Measurements from ENCODE around the gene SMAD2. TPM values are rescaled to one million over a fixed set of nuclear protein-coding genes. Genes with fewer than 3 reads are reported as not detected.
A peak's percentile ranks its signal among the peaks of the same experiment; 100 is the strongest.

Gene SMAD2
- total and polyA plus RNA-seq, 2 of the 8 experiments (the other 6 are each of a cell fraction or from before 2014, with no cell fraction given), result 28.4 to 124 TPM

- no peak overlapping the region for H3K4ac ChIP-seq (replicated peaks; ENCODE audit: insufficient read length, low read depth, low read length)
- peaks cover 7 to 9% of the 10 kb centered on the region in 2 experiments for H4K20me1 ChIP-seq (replicated peaks in 1 of 2; ENCODE audit: control insufficient read depth in 1 of 2, insufficient read depth in 2 of 2, low read length in 2 of 2)
- peaks cover 0 to 66% of the 10 kb centered on the region in 2 experiments; a peak in 2 of 4 replicates for H3K79me2 ChIP-seq (ENCODE audit: control insufficient read depth in 1 of 2, insufficient read depth in 2 of 2, low read length in 2 of 2)
- no peaks in the 10 kb centered on the region for H3K9me3 ChIP-seq (ENCODE audit: insufficient read depth in 2 of 2, low read depth in 1 of 2, low read length in 1 of 2)
- no peak overlapping the region for H3K27ac ChIP-seq (ENCODE audit: low read depth, low read length)
- no peak overlapping the region for H4K91ac ChIP-seq (replicated peaks; ENCODE audit: insufficient read length, low read length)
- no peak overlapping the region for H2BK12ac ChIP-seq (ENCODE audit: low read depth, low read length)
- no peak overlapping the region for H2BK120ac ChIP-seq (replicated peaks; ENCODE audit: low read depth, low read length)
- ChIA-PET CTCF (ENCODE audit: partially characterized antibody) (interaction anchor here (1.5 kb wide), 1 partner anchor 126 kb away, joined by 5 read pairs; no protein-coding TSS in a partner anchor), POLR2A (ENCODE audit: partially characterized antibody) (no interaction called here)
- H3K23me2 ChIP-seq (ENCODE audit: low read depth, low read length), result no peaks in the 10 kb centered on the region
- peaks cover 0 to 35% (median 8%) of the 10 kb centered on the region in 4 experiments; a peak in 4 of 8 replicates for H3K36me3 ChIP-seq (ENCODE audit: control insufficient read depth in 2 of 4, insufficient read depth in 4 of 4, low read length in 3 of 4)
- H3K9ac ChIP-seq (replicated peaks in 1 of 4; ENCODE audit: extremely low read depth in 1 of 4, low read depth in 3 of 4, low read length in 3 of 4), result no peak overlapping the region
- H3K23ac ChIP-seq (ENCODE audit: insufficient read length), result no peak overlapping the region
- H4K8ac ChIP-seq (ENCODE audit: extremely low read depth, insufficient read depth, low read length), result no peak overlapping the region
- H3K4me1 ChIP-seq (replicated peaks in 1 of 4; ENCODE audit: control insufficient read depth in 3 of 4, insufficient read depth in 4 of 4, low read length in 3 of 4), result peaks cover 0 to 5% (median 1%) of the 10 kb centered on the region in 4 experiments; a peak in 2 of 7 replicates
- H2BK5ac ChIP-seq (ENCODE audit: low read depth, low read length), result no peak overlapping the region
- peak; percentile 32 for FAIRE-seq
- H3K4me2 ChIP-seq (ENCODE audit: insufficient read depth in 1 of 2, low read depth in 2 of 2, low read length in 2 of 2), result no peak overlapping the region
- H3K4me3 ChIP-seq (ENCODE audit: extremely low read depth in 1 of 4, insufficient read depth in 2 of 4, low read depth in 3 of 4, low read length in 4 of 4), result no peak overlapping the region
- WGBS, 2 experiments (ENCODE audit: extremely low coverage in 1 of 2, insufficient coverage in 1 of 2, insufficient read length in 1 of 2, insufficient replicate concordance in 2 of 2, low coverage in 1 of 2, low lambda C conversion rate in 2 of 2, missing lambda C conversion rate in 1 of 2), result 90% methylated on average over 3 of the region's 3 CpGs; no CpG with 5 or more reads in 1 of the 2 experiments
- no peak overlapping the region for H4K5ac ChIP-seq (ENCODE audit: insufficient read length, low read depth, low read length)
- H3K14ac ChIP-seq (ENCODE audit: insufficient read length), result no peak overlapping the region
- H2BK15ac ChIP-seq (ENCODE audit: low read length), result no peak overlapping the region
- no peak for DNase-seq (ENCODE audit: low read depth in 1 of 2, low spot score in 2 of 2)
- H2AFZ ChIP-seq (ENCODE audit: low read length), result no peak overlapping the region
- no peak overlapping the region for H2AK5ac ChIP-seq (ENCODE audit: low read depth, low read length)
- H3K27me3 ChIP-seq (replicated peaks in 1 of 4; ENCODE audit: control insufficient read depth in 3 of 4, extremely low read depth in 1 of 4, insufficient read depth in 3 of 4, low read length in 3 of 4), result no peaks in the 10 kb centered on the region
- H2BK20ac ChIP-seq (ENCODE audit: low read length), result no peak overlapping the region
- H3K56ac ChIP-seq (replicated peaks; ENCODE audit: insufficient read length, low read depth, low read length), result no peak overlapping the region
- no peak overlapping the region for H3K18ac ChIP-seq (ENCODE audit: extremely low read depth, low read length)
- H3K79me1 ChIP-seq (ENCODE audit: low read depth, low read length), result no peaks in the 10 kb centered on the region; the same call in 1 of the 2 replicates
- no peak for TF ChIP-seq EGR1 (IDR thresholded peaks at IDR 0.05; ENCODE audit: borderline replicate concordance, low read depth, low read length)
- no peak for TF ChIP-seq RFX5 (IDR thresholded peaks at IDR 0.05; ENCODE audit: borderline replicate concordance, low read depth, low read length)
- TF ChIP-seq YY1 (IDR thresholded peaks at IDR 0.05; ENCODE audit: low read depth, low read length), result no peak
- TF ChIP-seq CBX5 (IDR thresholded peaks at IDR 0.05; ENCODE audit: low read depth, low read length), result no peak
- TF ChIP-seq CTCF (IDR thresholded peaks at IDR 0.05; ENCODE audit: control extremely low read depth in 1 of 3, insufficient read depth in 1 of 3, low read depth in 1 of 3, low read length in 3 of 3), result no peak
- TF ChIP-seq TBP (IDR thresholded peaks at IDR 0.05; ENCODE audit: low read depth, low read length), result no peak
- no peak for TF ChIP-seq HDAC6 (IDR thresholded peaks at IDR 0.05; ENCODE audit: low read depth, low read length)
- TF ChIP-seq FOSL1 (IDR thresholded peaks at IDR 0.05; ENCODE audit: insufficient read depth, low read depth, low read length), result no peak
- no peak for TF ChIP-seq RNF2 (IDR thresholded peaks at IDR 0.05; ENCODE audit: borderline replicate concordance, low read depth, low read length, missing control alignments, poor library complexity, severe bottlenecking)
- no peak for TF ChIP-seq SIRT6 (IDR thresholded peaks at IDR 0.05; ENCODE audit: low read length)
- no peak for TF ChIP-seq POLR2AphosphoS5 (IDR thresholded peaks at IDR 0.05; ENCODE audit: low read depth, low read length)
- TF ChIP-seq TAF7 (optimal IDR thresholded peaks at IDR 0.05; ENCODE audit: borderline replicate concordance, low read depth, low read length), result no peak
These were observed 59.2 kb downstream of the SMAD2 start for GRCh38 chr18:47871288-47871687.
